Activated B cell treated with CpG ODN at 0.5 μM for 24 hours (primary cell): ENCODE data around the gene SLC17A8. TPM values are rescaled to one million over a fixed set of nuclear protein-coding genes. Genes with fewer than 3 reads are reported as not detected.

Source experiments
- ATAC-seq: fragments of 200-7000 bp; cut with Tn5 transposase; one replicate; pipeline ENCODE4 v1.10.0; 2021; ENCODE audit warnings: low read depth, mild to moderate bottlenecking, moderate library complexity
- CTCF ChIA-PET: fragments of 350-600 bp; sonication (Branson Sonifier 250); formaldehyde crosslinking; loops from one replicate; lab custom pipeline; 2021; ENCODE audit warnings: antibody characterized with exemption; lab: Charles Lee
- POLR2A ChIA-PET: fragments of 350-600 bp; sonication (Branson Sonifier 250); formaldehyde crosslinking; loops from one replicate; lab custom pipeline; 2021; ENCODE audit warnings: antibody characterized with exemption; lab: Charles Lee
- DNase-seq: peaks from one replicate; pipeline ENCODE4 v3.0.0; 2022
- H3K27ac Mint-ChIP-seq: one replicate; pipeline ENCODE4 v1.8.0; 2020; ENCODE audit warnings: mixed read lengths
- H3K27me3 Mint-ChIP-seq: one replicate; pipeline ENCODE4 v1.8.0; 2021; ENCODE audit warnings: mixed read lengths
- H3K36me3 Mint-ChIP-seq: one replicate; pipeline ENCODE4 v1.8.0; 2021; ENCODE audit warnings: low read depth, mixed read lengths
- H3K4me1 Mint-ChIP-seq: one replicate; pipeline ENCODE4 v1.8.0; 2021; ENCODE audit warnings: mixed read lengths
- H3K4me3 Mint-ChIP-seq: one replicate; pipeline ENCODE4 v1.8.0; 2020; ENCODE audit warnings: mild to moderate bottlenecking, mixed read lengths
- H3K9me3 Mint-ChIP-seq: one replicate; pipeline ENCODE4 v1.8.0; 2020; ENCODE audit warnings: mixed read lengths
- CTCF ChIP-seq: fragments of 200-600 bp; IDR thresholded peaks from one replicate; pipeline ENCODE4 v1.8.0; 2022; ENCODE audit warnings: antibody characterized with exemption, mild to moderate bottlenecking
- intact Hi-C: fragments of 100-400 bp; cut with micrococcal nuclease; formaldehyde crosslinking; loops from one replicate; pipeline ENCODE4 v1.15.1; 2024
- total RNA-seq: library from RNA; stranded (reverse); gene quantifications from 2 replicates; pipeline ENCODE4 v1.2.3, GENCODE V29; 2022

Gene SLC17A8
- total RNA-seq, 1 donor from 2014 or later = not detected

GRCh38 chr12:100348657-100349454, 8.0 kb upstream of the SLC17A8 start:
- ATAC-seq = no peak
- TF ChIP-seq CTCF = no peak
- CTCF ChIA-PET = no interaction called here

GRCh38 chr12:100359248-100359647, 2.4 kb downstream of the SLC17A8 start:
- Mint-ChIP-seq H3K27me3 (peaks cover 18% of the 10 kb centered on the region), H3K9me3 (no peaks in the 10 kb centered on the region), H3K4me1 (no peaks in the 10 kb centered on the region), H3K36me3 (no peaks in the 10 kb centered on the region), H3K4me3 (no peak overlapping the region), H3K27ac (no peak overlapping the region)
- DNase-seq (no peak), ATAC-seq (no peak)
- no peak for TF ChIP-seq CTCF
- ChIA-PET POLR2A (no interaction called here), CTCF (no interaction called here)
- intact Hi-C loops = no loop called here

More at GRCh38 chr12:100348657-100349454, 8.0 kb upstream of the SLC17A8 start:
- H3K27ac Mint-ChIP-seq = no peak overlapping the region
- no peaks in the 10 kb centered on the region for H3K36me3 Mint-ChIP-seq
- H3K4me1 Mint-ChIP-seq = no peaks in the 10 kb centered on the region
- H3K9me3 Mint-ChIP-seq = no peaks in the 10 kb centered on the region
- intact Hi-C loops = no loop called here
- no peak overlapping the region for H3K4me3 Mint-ChIP-seq
- peaks cover 11% of the 10 kb centered on the region for H3K27me3 Mint-ChIP-seq
- DNase-seq = no peak
- POLR2A ChIA-PET = no interaction called here

- peaks cover 16% of the 10 kb centered on the region for H3K27me3 Mint-ChIP-seq
- intact Hi-C loops = no loop called here
- no peak for TF ChIP-seq CTCF
- POLR2A ChIA-PET = no interaction called here
- H3K4me3 Mint-ChIP-seq = no peak overlapping the region
- no peak overlapping the region for H3K27ac Mint-ChIP-seq
- no peaks in the 10 kb centered on the region for H3K36me3 Mint-ChIP-seq
- ATAC-seq = no peak
- CTCF ChIA-PET = no interaction called here
- DNase-seq = no peak
- H3K4me1 Mint-ChIP-seq = no peaks in the 10 kb centered on the region
- H3K9me3 Mint-ChIP-seq = no peaks in the 10 kb centered on the region
Measured at GRCh38 chr12:100359822-100360221, 2.9 kb downstream of the SLC17A8 start.

- ChIA-PET CTCF (no interaction called here), POLR2A (no interaction called here)
- no peak overlapping the region for H3K27ac Mint-ChIP-seq
- no peak for TF ChIP-seq CTCF
- ATAC-seq (no peak), DNase-seq (no peak)
- H3K4me3 Mint-ChIP-seq = no peak overlapping the region
- H3K36me3 Mint-ChIP-seq = no peaks in the 10 kb centered on the region
- H3K27me3 Mint-ChIP-seq = peaks cover 14% of the 10 kb centered on the region
- no peaks in the 10 kb centered on the region for H3K9me3 Mint-ChIP-seq
- intact Hi-C loops = no loop called here
- H3K4me1 Mint-ChIP-seq = no peaks in the 10 kb centered on the region
Measured at GRCh38 chr12:100360450-100360849, 3.6 kb downstream of the SLC17A8 start.

- no peak for TF ChIP-seq CTCF
- H3K9me3 Mint-ChIP-seq = no peaks in the 10 kb centered on the region
- H3K27me3 Mint-ChIP-seq = peaks cover 12% of the 10 kb centered on the region
- no peak for ATAC-seq
- DNase-seq = no peak
- H3K4me3 Mint-ChIP-seq = no peak overlapping the region
- ChIA-PET POLR2A (no interaction called here), CTCF (no interaction called here)
- no peaks in the 10 kb centered on the region for H3K36me3 Mint-ChIP-seq
- no peak overlapping the region for H3K27ac Mint-ChIP-seq
- intact Hi-C loops = no loop called here
- no peaks in the 10 kb centered on the region for H3K4me1 Mint-ChIP-seq
Measured at GRCh38 chr12:100364324-100364723, 7.5 kb downstream of the SLC17A8 start.
